Transverse colon (tissue), 4 donors: ENCODE measurements around the gene EML4.

Source experiments
- EP300 ChIP-seq: sonication (generic); formaldehyde crosslinking; IDR thresholded peaks from one replicate; pipeline ENCODE4 v1.6.1; 2017; ENCODE audit warnings: antibody characterized with exemption, low read depth
- POLR2A ChIP-seq: fragments of 450-650 bp; IDR thresholded peaks from one replicate; pipeline ENCODE4 v1.6.1; 2016; ENCODE audit warnings: antibody characterized with exemption, mild to moderate bottlenecking, moderate library complexity
- POLR2AphosphoS5 ChIP-seq, 3 donors: sonication (generic); formaldehyde crosslinking; IDR thresholded peaks; one replicate each; pipeline ENCODE4 v1.6.1; 2016; ENCODE audit warnings: antibody characterized with exemption in 3 of 3
- TF ChIP-seq, protein P1 (sequence below), 5 experiments: fragments of 200-600 bp in 3 of 5; fragments of 450-650 bp in 2 of 5; sonication (generic) in 3 of 5; IDR thresholded peaks; 1 replicate in 2 of 5; 2 replicates in 3 of 5; pipeline ENCODE4 v1.5.1; 2016 to 2017; ENCODE audit warnings: antibody characterized with exemption in 5 of 5, inconsistent platforms in 3 of 5, mild to moderate bottlenecking in 2 of 5, moderate library complexity in 1 of 5

DNA sequence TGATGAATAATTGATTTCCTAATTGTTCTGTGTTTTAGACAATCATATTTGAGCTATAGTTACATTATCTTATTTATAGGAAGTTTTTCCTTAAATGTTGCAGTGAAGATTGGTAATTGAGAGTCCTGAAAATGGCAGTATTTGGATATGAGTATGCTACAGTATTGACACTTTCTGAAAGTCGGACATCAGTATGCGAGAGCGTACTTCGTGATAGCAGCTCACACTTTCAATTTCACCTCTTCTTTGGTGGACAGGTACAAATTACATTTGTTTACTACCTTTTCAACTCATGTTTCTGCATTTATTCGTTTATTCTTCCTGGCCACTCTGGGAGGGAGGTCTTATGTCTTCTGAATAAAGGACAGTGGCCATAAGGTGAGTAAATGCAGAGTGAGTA lies 38.7 kb downstream of the EML4 start:
- TF ChIP-seq, protein P1, sequence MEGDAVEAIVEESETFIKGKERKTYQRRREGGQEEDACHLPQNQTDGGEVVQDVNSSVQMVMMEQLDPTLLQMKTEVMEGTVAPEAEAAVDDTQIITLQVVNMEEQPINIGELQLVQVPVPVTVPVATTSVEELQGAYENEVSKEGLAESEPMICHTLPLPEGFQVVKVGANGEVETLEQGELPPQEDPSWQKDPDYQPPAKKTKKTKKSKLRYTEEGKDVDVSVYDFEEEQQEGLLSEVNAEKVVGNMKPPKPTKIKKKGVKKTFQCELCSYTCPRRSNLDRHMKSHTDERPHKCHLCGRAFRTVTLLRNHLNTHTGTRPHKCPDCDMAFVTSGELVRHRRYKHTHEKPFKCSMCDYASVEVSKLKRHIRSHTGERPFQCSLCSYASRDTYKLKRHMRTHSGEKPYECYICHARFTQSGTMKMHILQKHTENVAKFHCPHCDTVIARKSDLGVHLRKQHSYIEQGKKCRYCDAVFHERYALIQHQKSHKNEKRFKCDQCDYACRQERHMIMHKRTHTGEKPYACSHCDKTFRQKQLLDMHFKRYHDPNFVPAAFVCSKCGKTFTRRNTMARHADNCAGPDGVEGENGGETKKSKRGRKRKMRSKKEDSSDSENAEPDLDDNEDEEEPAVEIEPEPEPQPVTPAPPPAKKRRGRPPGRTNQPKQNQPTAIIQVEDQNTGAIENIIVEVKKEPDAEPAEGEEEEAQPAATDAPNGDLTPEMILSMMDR (IDR thresholded peaks at IDR 0.05) = no peak
- TF ChIP-seq POLR2AphosphoS5 (IDR thresholded peaks at IDR 0.05) (no peak), POLR2A (no peak), EP300 (no peak)
